Breast epithelium (tissue), 3 donors: ENCODE data around the gene ITGB5.

Source experiments
- POLR2A ChIP-seq: fragments of 450-650 bp; IDR thresholded peaks from one replicate; pipeline ENCODE4 v1.6.1; 2016; ENCODE audit warnings: antibody characterized with exemption, mild to moderate bottlenecking, moderate library complexity
- POLR2AphosphoS5 ChIP-seq, 3 donors: sonication (generic); formaldehyde crosslinking; IDR thresholded peaks; one replicate each; pipeline ENCODE4 v1.6.1; 2017; ENCODE audit warnings: antibody characterized with exemption in 3 of 3
- TF ChIP-seq, protein P1 (sequence below), 3 donors: fragments of 450-650 bp; IDR thresholded peaks; one replicate each; pipeline ENCODE4 v1.5.1; 2016 to 2017; ENCODE audit warnings: antibody characterized with exemption in 3 of 3, mild to moderate bottlenecking in 3 of 3, moderate library complexity in 3 of 3

DNA sequence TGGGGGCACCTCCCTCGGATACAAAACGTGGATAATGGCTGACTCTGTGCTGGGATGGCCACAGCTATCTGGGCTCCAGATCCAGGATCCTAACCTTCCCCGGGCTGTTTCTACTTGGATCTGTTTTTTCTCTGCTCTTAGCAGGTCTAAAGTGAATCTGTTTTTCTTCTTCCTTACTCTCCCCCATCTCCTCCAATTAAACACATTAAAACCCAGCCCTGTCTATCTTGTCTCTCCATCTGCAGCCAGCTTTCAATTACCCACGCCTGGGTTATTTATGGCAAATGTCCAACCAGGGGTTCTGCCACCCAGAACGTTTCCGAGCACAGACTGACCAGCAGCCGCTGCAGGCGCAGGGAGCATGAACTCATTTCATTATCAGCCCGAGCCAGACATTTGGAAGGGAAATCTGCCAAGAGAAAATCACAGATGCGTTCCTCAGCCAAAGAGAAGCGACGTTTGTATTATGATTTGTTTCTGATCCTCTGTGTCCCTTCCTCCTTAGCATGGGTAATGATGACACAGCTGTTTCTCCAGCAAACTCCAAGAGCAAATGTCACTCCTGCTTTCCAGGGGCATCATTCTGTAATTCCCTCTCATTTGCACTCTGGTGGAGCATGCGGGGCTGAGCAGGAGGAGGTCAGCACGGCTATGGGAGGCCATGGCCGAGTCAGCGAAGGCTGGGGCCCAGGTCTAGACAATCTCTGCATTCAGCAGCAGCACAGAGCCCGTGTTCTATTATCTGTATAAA lies 114.9 kb downstream of the ITGB5 start:
- TF ChIP-seq, protein P1, sequence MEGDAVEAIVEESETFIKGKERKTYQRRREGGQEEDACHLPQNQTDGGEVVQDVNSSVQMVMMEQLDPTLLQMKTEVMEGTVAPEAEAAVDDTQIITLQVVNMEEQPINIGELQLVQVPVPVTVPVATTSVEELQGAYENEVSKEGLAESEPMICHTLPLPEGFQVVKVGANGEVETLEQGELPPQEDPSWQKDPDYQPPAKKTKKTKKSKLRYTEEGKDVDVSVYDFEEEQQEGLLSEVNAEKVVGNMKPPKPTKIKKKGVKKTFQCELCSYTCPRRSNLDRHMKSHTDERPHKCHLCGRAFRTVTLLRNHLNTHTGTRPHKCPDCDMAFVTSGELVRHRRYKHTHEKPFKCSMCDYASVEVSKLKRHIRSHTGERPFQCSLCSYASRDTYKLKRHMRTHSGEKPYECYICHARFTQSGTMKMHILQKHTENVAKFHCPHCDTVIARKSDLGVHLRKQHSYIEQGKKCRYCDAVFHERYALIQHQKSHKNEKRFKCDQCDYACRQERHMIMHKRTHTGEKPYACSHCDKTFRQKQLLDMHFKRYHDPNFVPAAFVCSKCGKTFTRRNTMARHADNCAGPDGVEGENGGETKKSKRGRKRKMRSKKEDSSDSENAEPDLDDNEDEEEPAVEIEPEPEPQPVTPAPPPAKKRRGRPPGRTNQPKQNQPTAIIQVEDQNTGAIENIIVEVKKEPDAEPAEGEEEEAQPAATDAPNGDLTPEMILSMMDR (IDR thresholded peaks at IDR 0.05): no peak
- TF ChIP-seq POLR2A: no peak
- TF ChIP-seq POLR2AphosphoS5 (IDR thresholded peaks at IDR 0.05): peak in 1 of 3 donors; percentile 63
